HG03521 (cell line): ENCODE results near the gene PTCSC3.
"Not testable (repeated sequence)": the region's sequence is repeated elsewhere in the genome, so short reads cannot be mapped to it uniquely, and the experiment has no call there.

ENCODE experiments used
- ATAC-seq: cut with Tn5 transposase; IDR thresholded peaks from one replicate; pipeline ENCODE4 v1.9.1; 2021; ENCODE audit warnings: mild to moderate bottlenecking, moderate library complexity; ENCODE audit not compliant: unreplicated experiment

The PTCSC3 gene

GRCh38 chr14:36174767-36175424, 1.6 kb downstream of the PTCSC3 start:
- ATAC-seq = no peak

- ATAC-seq = no peak
Measured at GRCh38 chr14:36173161-36173560, 3.4 kb downstream of the PTCSC3 start.

- no peak for ATAC-seq
Measured at GRCh38 chr14:36171607-36172006, 4.9 kb downstream of the PTCSC3 start.

- ATAC-seq = no peak
Measured at GRCh38 chr14:36167431-36167830, 9.1 kb downstream of the PTCSC3 start.

GRCh38 chr14:36163451-36163850, 13.1 kb downstream of the PTCSC3 start:
- no peak for ATAC-seq

GRCh38 chr14:36162267-36162666, 14.3 kb downstream of the PTCSC3 start:
- ATAC-seq = no peak

- ATAC-seq = no peak
Measured at GRCh38 chr14:36161776-36162175, 14.7 kb downstream of the PTCSC3 start.

- no peak for ATAC-seq
Measured at GRCh38 chr14:36151335-36151734, 25.2 kb downstream of the PTCSC3 start.

GRCh38 chr14:36134038-36134437, 42.5 kb downstream of the PTCSC3 start:
- no peak for ATAC-seq

GRCh38 chr14:36132826-36133225, 43.7 kb downstream of the PTCSC3 start:
- ATAC-seq = no peak

- ATAC-seq = no peak
Measured at GRCh38 chr14:36130186-36130585, 46.3 kb downstream of the PTCSC3 start.

GRCh38 chr14:36129181-36129580, 47.3 kb downstream of the PTCSC3 start:
- ATAC-seq = no peak

GRCh38 chr14:36113341-36113740, 63.2 kb downstream of the PTCSC3 start:
- no peak for ATAC-seq

- no peak for ATAC-seq
Measured at GRCh38 chr14:36111822-36112583, 64.5 kb downstream of the PTCSC3 start.

- ATAC-seq = no peak
Measured at GRCh38 chr14:36105401-36105800, 71.1 kb downstream of the PTCSC3 start.

GRCh38 chr14:36104258-36104657, 72.3 kb downstream of the PTCSC3 start:
- not testable (repeated sequence) for ATAC-seq

- ATAC-seq = no peak
Measured at GRCh38 chr14:36099619-36100018, 76.9 kb downstream of the PTCSC3 start.

- no peak for ATAC-seq
Measured at GRCh38 chr14:36097356-36097755, 79.2 kb downstream of the PTCSC3 start.

GRCh38 chr14:36096090-36096489, 80.4 kb downstream of the PTCSC3 start:
- no peak for ATAC-seq

GRCh38 chr14:36094963-36095362, 81.6 kb downstream of the PTCSC3 start:
- ATAC-seq = no peak

GRCh38 chr14:36091096-36091495, 85.4 kb downstream of the PTCSC3 start:
- ATAC-seq = peak; percentile 66

- ATAC-seq = no peak
Measured at GRCh38 chr14:36087411-36087810, 89.1 kb downstream of the PTCSC3 start.
